Right lobe of liver (tissue), 4 donors: Measurements from ENCODE around the gene AGPS.

Experiments
- CTCF ChIP-seq, 4 donors: fragments of 200-600 bp in 3 of 4; fragments of 450-650 bp in 1 of 4; IDR thresholded peaks; one replicate each; pipeline versions ENCODE4 v1.5.1 to v1.8.0; 2016 to 2022; ENCODE audit warnings: antibody characterized with exemption in 4 of 4, mild to moderate bottlenecking in 2 of 4
- POLR2A ChIP-seq: fragments of 450-650 bp; IDR thresholded peaks from one replicate; pipeline ENCODE4 v1.6.1; 2017; ENCODE audit warnings: antibody characterized with exemption, mild to moderate bottlenecking
- donor health status: DM: no; HTN: no; CAD: no.
- donor health status: DM: no; HTN: no; CAD: no.
- donor health status: DM: no; HTN: yes; CAD: no.

- TF ChIP-seq CTCF (IDR thresholded peaks at IDR 0.05) (no peak), POLR2A (no peak)
These were observed 7.4 kb upstream of the AGPS start for GRCh38 chr2:177385151-177385550.
